Lung (tissue), 12 donors: ENCODE data around the gene ZNF778. TPM values are rescaled to one million over a fixed set of nuclear protein-coding genes. Genes with fewer than 3 reads are reported as not detected.

Experiments used
- ATAC-seq: fragments of 200-7000 bp; cut with Tn5 transposase; one replicate; pipeline ENCODE4 v1.9.1; 2020; ENCODE audit warnings: moderate number of reproducible peaks; ENCODE audit not compliant: insufficient read depth, low FRiP score
- DNase-seq, 3 donors: peaks; one replicate each; pipeline ENCODE4 v3.0.0-alpha.2; 2013 to 2017
- H3K27ac ChIP-seq, 2 donors: one replicate each; pipeline ENCODE4 v1.5.1; 2013; ENCODE audit warnings: mild to moderate bottlenecking in 2 of 2, moderate library complexity in 2 of 2, control low read depth in 1 of 2, inconsistent platforms in 1 of 2, low read depth in 1 of 2, low read length in 1 of 2
- H3K27me3 ChIP-seq, 3 donors: one replicate each; pipeline ENCODE4 v1.5.1; 2013; ENCODE audit warnings: low read length in 2 of 3; ENCODE audit not compliant: control insufficient read depth in 3 of 3, insufficient read depth in 3 of 3
- H3K36me3 ChIP-seq, 4 donors: one replicate each; pipeline ENCODE4 v1.5.1; 2013; ENCODE audit warnings: low read length in 4 of 4, mild to moderate bottlenecking in 1 of 4, moderate library complexity in 1 of 4; ENCODE audit not compliant: control insufficient read depth in 4 of 4, insufficient read depth in 4 of 4
- H3K4me1 ChIP-seq, 5 donors: one replicate each; pipeline ENCODE4 v1.5.1; 2013; ENCODE audit warnings: low read length in 5 of 5, mild to moderate bottlenecking in 2 of 5, moderate library complexity in 1 of 5; ENCODE audit not compliant: control insufficient read depth in 5 of 5, insufficient read depth in 5 of 5
- H3K4me3 ChIP-seq: one replicate; pipeline ENCODE4 v1.5.1; 2013; ENCODE audit warnings: mild to moderate bottlenecking, control low read depth, moderate library complexity
- H3K9ac ChIP-seq, 2 donors: one replicate each; pipeline ENCODE4 v1.5.1; 2013; ENCODE audit warnings: low read length in 2 of 2, control low read depth in 1 of 2; ENCODE audit not compliant: insufficient read depth in 1 of 2
- H3K9me3 ChIP-seq, 4 donors: one replicate each; pipeline ENCODE4 v1.5.1; 2013; ENCODE audit warnings: low read length in 3 of 4, mild to moderate bottlenecking in 1 of 4, moderate library complexity in 1 of 4; ENCODE audit not compliant: control insufficient read depth in 4 of 4, insufficient read depth in 3 of 4
- WGBS, 2 donors: extraction: QIAGEN DNeasy Blood & Tissue Kit; methylation state at CpG; one replicate each; pipeline ENCODE4 v1.1.7; 2013; 5-methylcytosine and 5-hydroxymethylcytosine counted together
- polyA plus RNA-seq, 2 donors: library from polyadenylated mRNA; stranded (reverse); fragments of 200-250 nt; gene quantifications; one replicate each; pipeline ENCODE4 v1.2.1, GENCODE V29; 2013
- total RNA-seq, 2 donors: library from RNA; depleted of rRNA in 1 of 2; stranded (reverse); fragments of >200 nt in 1 of 2; gene quantifications; one replicate each; pipeline ENCODE4 v1.2.1, GENCODE V29; 2014 to 2021
- TF ChIP-seq, protein P1 (sequence below): IDR thresholded peaks from 2 replicates; pipeline ENCODE4 v1.5.1; 2012; ENCODE audit warnings: mild to moderate bottlenecking; ENCODE audit errors: control extremely low read depth, extremely low read depth
- donor health status: control.
- donor health status: control.
- donor health status: Bipolar disorder and iron deficiency.
- donor health status: healthy.
- donor health status: DM: yes; HTN: yes; CAD: no.

The ZNF778 gene
- total and polyA plus RNA-seq, 4 donors, result 2.4 to 13.9 (median 4.6) TPM

DNA sequence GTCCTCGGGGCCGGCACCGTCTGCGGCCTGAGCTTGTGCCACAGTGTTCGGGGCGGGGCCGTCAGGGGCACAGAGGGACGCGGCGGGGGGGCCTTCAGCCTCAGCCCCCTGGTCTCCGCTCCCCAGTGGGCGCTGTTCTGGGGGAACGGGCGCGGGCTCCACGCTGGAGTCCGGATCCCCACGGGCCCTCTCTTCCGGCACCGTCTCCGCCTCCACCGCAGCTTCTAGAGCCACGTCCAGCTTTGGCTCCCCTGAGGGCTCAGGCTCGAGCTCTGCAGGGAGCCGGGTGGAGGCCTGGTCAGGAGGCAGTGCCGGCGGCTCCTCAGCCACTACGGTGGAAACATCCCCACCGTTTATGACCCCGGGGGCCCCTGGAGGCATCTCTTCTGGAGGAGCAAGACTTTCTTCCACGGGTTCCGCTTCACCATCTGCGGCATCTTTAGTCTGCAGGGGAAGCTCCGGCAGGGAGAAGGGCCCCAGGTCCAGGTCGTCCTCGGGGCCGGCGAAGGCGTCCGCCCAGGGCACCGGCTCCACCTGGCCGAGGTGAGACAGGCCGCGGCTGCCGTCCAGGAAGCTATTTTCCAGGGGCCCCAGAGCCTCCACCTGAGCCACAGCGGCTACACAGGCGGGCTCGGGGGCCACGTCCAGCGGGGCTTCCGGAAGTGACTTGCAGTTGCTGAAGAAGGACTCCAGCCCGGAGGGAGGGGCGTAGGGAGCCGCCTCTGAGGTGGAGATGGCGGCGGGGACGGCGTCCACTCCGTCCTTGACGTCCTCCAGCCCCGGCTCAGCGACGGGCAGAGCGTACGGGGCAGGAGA is 62.4 kb downstream of the ZNF778 start:
- TF ChIP-seq, protein P1, sequence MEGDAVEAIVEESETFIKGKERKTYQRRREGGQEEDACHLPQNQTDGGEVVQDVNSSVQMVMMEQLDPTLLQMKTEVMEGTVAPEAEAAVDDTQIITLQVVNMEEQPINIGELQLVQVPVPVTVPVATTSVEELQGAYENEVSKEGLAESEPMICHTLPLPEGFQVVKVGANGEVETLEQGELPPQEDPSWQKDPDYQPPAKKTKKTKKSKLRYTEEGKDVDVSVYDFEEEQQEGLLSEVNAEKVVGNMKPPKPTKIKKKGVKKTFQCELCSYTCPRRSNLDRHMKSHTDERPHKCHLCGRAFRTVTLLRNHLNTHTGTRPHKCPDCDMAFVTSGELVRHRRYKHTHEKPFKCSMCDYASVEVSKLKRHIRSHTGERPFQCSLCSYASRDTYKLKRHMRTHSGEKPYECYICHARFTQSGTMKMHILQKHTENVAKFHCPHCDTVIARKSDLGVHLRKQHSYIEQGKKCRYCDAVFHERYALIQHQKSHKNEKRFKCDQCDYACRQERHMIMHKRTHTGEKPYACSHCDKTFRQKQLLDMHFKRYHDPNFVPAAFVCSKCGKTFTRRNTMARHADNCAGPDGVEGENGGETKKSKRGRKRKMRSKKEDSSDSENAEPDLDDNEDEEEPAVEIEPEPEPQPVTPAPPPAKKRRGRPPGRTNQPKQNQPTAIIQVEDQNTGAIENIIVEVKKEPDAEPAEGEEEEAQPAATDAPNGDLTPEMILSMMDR, result no peak
- 96% methylated on average over 58 to 65 of the region's 65 CpGs for WGBS, 2 donors
- no peak overlapping the region for H3K27ac ChIP-seq
- ATAC-seq (no peak), DNase-seq (no peak)
- H3K36me3 ChIP-seq, result peaks cover 9 to 78% (median 26%) of the 10 kb centered on the region in 4 donors
- H3K4me3 ChIP-seq, result no peak overlapping the region
- no peaks in the 10 kb centered on the region for H3K27me3 ChIP-seq
- no peaks in the 10 kb centered on the region for H3K4me1 ChIP-seq
- no peaks in the 10 kb centered on the region for H3K9me3 ChIP-seq
- H3K9ac ChIP-seq, result no peak overlapping the region

GRCh38 chr16:89280546-89281188 is 63.2 kb downstream of the ZNF778 start:
- no peak overlapping the region for H3K9ac ChIP-seq
- no peaks in the 10 kb centered on the region for H3K4me1 ChIP-seq
- no peak overlapping the region for H3K27ac ChIP-seq
- TF ChIP-seq, protein P1, result no peak
- no peak overlapping the region for H3K4me3 ChIP-seq
- DNase-seq (no peak), ATAC-seq (no peak)
- peaks cover 16 to 76% (median 30%) of the 10 kb centered on the region in 4 donors for H3K36me3 ChIP-seq
- no peaks in the 10 kb centered on the region for H3K9me3 ChIP-seq
- 95% methylated on average over 44 of the region's 44 CpGs for WGBS, 2 donors
- no peaks in the 10 kb centered on the region for H3K27me3 ChIP-seq

GRCh38 chr16:89281189-89281577 is 63.7 kb downstream of the ZNF778 start:
- H3K9ac ChIP-seq, result no peak overlapping the region
- ATAC-seq, result no peak
- no peaks in the 10 kb centered on the region for H3K27me3 ChIP-seq
- no peak overlapping the region for H3K4me3 ChIP-seq
- no peaks in the 10 kb centered on the region for H3K9me3 ChIP-seq
- no peaks in the 10 kb centered on the region for H3K4me1 ChIP-seq
- 96 to 98% methylated on average over 28 of the region's 28 CpGs for WGBS, 2 donors
- H3K27ac ChIP-seq, result no peak overlapping the region
- TF ChIP-seq, protein P1, result no peak
- H3K36me3 ChIP-seq, result peaks cover 16 to 76% (median 29%) of the 10 kb centered on the region in 4 donors
- DNase-seq, result no peak
